ENCODE results near the gene ELL. TPM values are rescaled to one million over a fixed set of nuclear protein-coding genes. Genes with fewer than 3 reads are reported as not detected.
A peak's percentile ranks its signal among the peaks of the same experiment; 100 is the strongest.

The ELL gene
- total RNA-seq, 1 donor from 2014 or later, result 11.0 TPM

DNA sequence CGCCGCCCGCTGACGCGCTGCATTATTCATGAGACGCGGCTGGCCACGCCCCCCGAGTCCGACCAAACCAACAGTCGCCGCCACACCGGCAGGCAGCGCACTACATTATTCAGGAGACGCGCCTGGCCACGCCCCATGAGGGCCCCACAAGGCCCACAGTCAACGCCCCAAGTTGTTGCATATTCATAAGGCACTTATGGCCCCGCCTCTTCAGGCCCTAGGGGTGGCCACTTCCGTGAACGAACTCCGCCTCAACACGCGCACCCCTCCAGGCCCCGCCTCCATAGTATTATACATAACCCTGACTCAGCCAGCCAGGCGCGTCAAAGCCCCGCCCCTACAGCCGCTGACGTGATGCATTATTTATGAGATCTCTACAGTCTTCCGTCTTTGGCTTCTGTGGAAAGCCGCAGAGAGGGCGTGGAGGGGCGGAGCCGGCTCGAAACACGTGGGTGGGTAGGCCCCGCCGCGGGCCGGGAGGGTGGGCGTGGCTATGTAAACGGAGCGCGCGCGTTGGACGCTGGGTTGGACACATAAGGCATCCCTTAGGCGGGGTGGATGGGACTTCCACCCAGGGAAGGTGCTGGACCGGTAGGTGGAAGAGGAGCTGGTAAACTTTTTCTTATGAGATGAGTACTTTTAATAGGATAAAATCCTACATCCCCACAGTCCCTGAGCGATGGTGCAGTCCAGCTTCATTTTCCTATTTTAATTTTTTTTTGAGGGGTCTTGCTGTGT is 423 bp upstream of the ELL start:
- no peak for TF ChIP-seq CTCF (IDR thresholded peaks at IDR 0.05; ENCODE audit: unreplicated experiment)
- H3K4me3 Mint-ChIP-seq (ENCODE audit: unreplicated experiment), result peak overlapping the region; percentile 94
- peaks cover 12% of the 10 kb centered on the region for H3K27me3 Mint-ChIP-seq (ENCODE audit: unreplicated experiment)
- DNase-seq (ENCODE audit: low spot score), result peak; percentile 100
- peak overlapping the region; percentile 81 for H3K27ac Mint-ChIP-seq (ENCODE audit: unreplicated experiment)
- peaks cover 9% of the 10 kb centered on the region for H3K4me1 Mint-ChIP-seq (ENCODE audit: unreplicated experiment)
- H3K36me3 Mint-ChIP-seq (ENCODE audit: low read depth, unreplicated experiment), result no peaks in the 10 kb centered on the region
- no peaks in the 10 kb centered on the region for H3K9me3 Mint-ChIP-seq (ENCODE audit: unreplicated experiment)

DNA sequence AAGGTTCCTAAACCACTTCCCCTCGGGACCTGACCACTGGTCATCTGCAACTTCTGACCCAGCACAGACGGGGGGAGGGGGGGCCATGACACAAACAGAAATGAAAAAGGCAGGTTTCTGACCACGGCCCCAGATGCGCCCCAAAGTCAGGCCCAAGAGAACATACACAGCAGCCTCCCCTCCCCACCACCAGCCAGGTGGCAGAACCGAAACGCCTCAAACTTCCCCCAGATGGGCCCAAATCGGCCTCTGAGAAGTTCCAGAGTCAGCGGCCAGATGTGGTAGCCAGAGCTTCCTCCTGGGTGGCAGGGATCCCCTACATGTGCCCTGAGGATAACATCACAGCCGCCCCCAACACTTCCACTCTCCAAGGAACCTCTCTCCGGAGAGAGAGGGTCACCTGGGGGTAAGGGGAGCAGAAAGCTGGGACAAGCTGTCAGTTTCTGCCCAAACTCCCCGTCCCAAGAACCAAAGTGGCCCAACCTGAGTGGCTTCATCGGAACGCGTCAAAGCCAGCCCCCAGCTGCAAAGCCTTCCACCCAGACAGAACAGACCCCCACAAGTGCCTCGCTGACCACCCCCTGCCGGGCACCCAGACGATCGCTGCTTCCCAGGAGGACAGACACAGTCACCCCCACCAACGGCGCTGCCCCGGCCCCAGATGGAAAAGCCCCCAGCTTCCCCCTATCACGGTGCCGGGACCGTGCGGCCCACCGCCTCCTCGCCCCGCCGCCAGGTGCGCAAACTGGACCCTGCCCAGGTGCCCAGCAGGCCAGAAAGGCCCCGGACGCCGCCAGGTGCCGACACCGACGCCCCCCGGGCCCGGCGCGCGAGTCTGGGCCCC is 800 bp downstream of the ELL start:
- peak; percentile 30 for DNase-seq (ENCODE audit: low spot score)

GRCh38 chr19:18519962-18520847 is 1.7 kb downstream of the ELL start:
- Mint-ChIP-seq H3K27ac (ENCODE audit: unreplicated experiment) (peak overlapping the region; percentile 96), H3K27me3 (ENCODE audit: unreplicated experiment) (peaks cover 9% of the 10 kb centered on the region), H3K9me3 (ENCODE audit: unreplicated experiment) (no peaks in the 10 kb centered on the region), H3K4me1 (ENCODE audit: unreplicated experiment) (peaks cover 11% of the 10 kb centered on the region), H3K4me3 (ENCODE audit: unreplicated experiment) (peak overlapping the region; percentile 97), H3K36me3 (ENCODE audit: low read depth, unreplicated experiment) (no peaks in the 10 kb centered on the region)
- DNase-seq (ENCODE audit: low spot score), result peak; percentile 64
- TF ChIP-seq CTCF (IDR thresholded peaks at IDR 0.05; ENCODE audit: unreplicated experiment), result peak; percentile 37

More for the DNA sequence above, 800 bp downstream of the ELL start:
- no peaks in the 10 kb centered on the region for H3K9me3 Mint-ChIP-seq (ENCODE audit: unreplicated experiment)
- peaks cover 9% of the 10 kb centered on the region for H3K27me3 Mint-ChIP-seq (ENCODE audit: unreplicated experiment)
- H3K27ac Mint-ChIP-seq (ENCODE audit: unreplicated experiment), result peak overlapping the region; percentile 96
- no peaks in the 10 kb centered on the region for H3K36me3 Mint-ChIP-seq (ENCODE audit: low read depth, unreplicated experiment)
- H3K4me3 Mint-ChIP-seq (ENCODE audit: unreplicated experiment), result peak overlapping the region; percentile 97
- peaks cover 11% of the 10 kb centered on the region for H3K4me1 Mint-ChIP-seq (ENCODE audit: unreplicated experiment)
- TF ChIP-seq CTCF (IDR thresholded peaks at IDR 0.05; ENCODE audit: unreplicated experiment), result no peak

DNA sequence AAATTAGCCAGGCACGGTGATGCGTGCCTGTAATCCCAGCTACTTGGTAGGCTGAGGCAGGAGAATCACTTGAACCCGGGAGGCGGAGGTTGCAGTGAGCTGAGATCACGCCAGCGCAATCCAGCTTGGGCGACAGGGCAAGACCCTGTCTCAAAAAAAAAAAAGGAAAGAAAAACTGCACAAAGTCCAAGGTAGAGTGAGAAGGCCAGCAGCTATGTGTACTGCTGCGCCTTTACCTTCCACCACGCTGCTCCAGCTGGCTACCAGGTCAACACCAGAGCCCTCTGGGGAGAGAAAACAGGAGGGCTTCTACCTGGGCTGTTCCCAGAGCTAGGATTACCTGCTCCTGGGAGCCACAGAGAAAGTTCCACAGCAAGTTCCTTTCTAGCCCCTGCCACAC is 3.2 kb downstream of the ELL start:
- peaks cover 11% of the 10 kb centered on the region for H3K27me3 Mint-ChIP-seq (ENCODE audit: unreplicated experiment)
- no peak for DNase-seq (ENCODE audit: low spot score)
- H3K27ac Mint-ChIP-seq (ENCODE audit: unreplicated experiment), result no peak overlapping the region
- TF ChIP-seq CTCF (IDR thresholded peaks at IDR 0.05; ENCODE audit: unreplicated experiment), result no peak
- no peaks in the 10 kb centered on the region for H3K9me3 Mint-ChIP-seq (ENCODE audit: unreplicated experiment)
- H3K4me3 Mint-ChIP-seq (ENCODE audit: unreplicated experiment), result no peak overlapping the region
- H3K36me3 Mint-ChIP-seq (ENCODE audit: low read depth, unreplicated experiment), result no peaks in the 10 kb centered on the region
- H3K4me1 Mint-ChIP-seq (ENCODE audit: unreplicated experiment), result peaks cover 11% of the 10 kb centered on the region
